ENCODE data around the gene ZFPM1.

GRCh38 chr16:88414521-88415380 lies 38.3 kb upstream of the ZFPM1 start:
- TF ChIP-seq CTCF (IDR thresholded peaks at IDR 0.05) (no peak), POLR2A (IDR thresholded peaks at IDR 0.05) (no peak), POLR2AphosphoS5 (IDR thresholded peaks at IDR 0.05) (no peak), EP300 (IDR thresholded peaks at IDR 0.05) (no peak)
